Measurements from ENCODE around the gene LCN9.
A peak's percentile ranks its signal among the peaks of the same experiment; 100 is the strongest.
"Not testable (repeated sequence)": the region's sequence is repeated elsewhere in the genome, so short reads cannot be mapped to it uniquely, and the experiment has no call there.

Gene LCN9

GRCh38 chr9:135662758-135663450, at the start of gene LCN9:
TSS of gene LCN9 (plus strand) at chr9:135663309. CDS start at chr9:135663322, 13 bp downstream.
- DNase-seq: no peak

- no peak for DNase-seq
Measured at GRCh38 chr9:135613946-135614805, 48.9 kb upstream of the LCN9 start.

- no peak for DNase-seq
Measured at GRCh38 chr9:135614821-135615665, 48.1 kb upstream of the LCN9 start.

GRCh38 chr9:135615666-135616618, 47.2 kb upstream of the LCN9 start:
- DNase-seq: peak in 2 of 3 donors; percentile 2 to 6

- DNase-seq: peak in 1 of 3 donors; percentile 10
Measured at GRCh38 chr9:135616619-135617537, 46.2 kb upstream of the LCN9 start.

GRCh38 chr9:135617538-135617900, 45.6 kb upstream of the LCN9 start:
- peak in 1 of 3 donors; percentile 1 for DNase-seq

- peak in 1 of 3 donors; percentile 10 for DNase-seq
Measured at GRCh38 chr9:135617991-135618411, 45.1 kb upstream of the LCN9 start.

- no peak for DNase-seq
Measured at GRCh38 chr9:135618866-135619598, 44.1 kb upstream of the LCN9 start.

- DNase-seq: no peak
Measured at GRCh38 chr9:135619599-135619886, 43.6 kb upstream of the LCN9 start.

- DNase-seq: no peak
Measured at GRCh38 chr9:135620558-135620957, 42.6 kb upstream of the LCN9 start.

GRCh38 chr9:135622415-135623020, 40.6 kb upstream of the LCN9 start:
- peak in 1 of 3 donors; percentile 3 for DNase-seq

GRCh38 chr9:135624282-135624681, 38.8 kb upstream of the LCN9 start:
- peak in 1 of 3 donors; percentile 14 for DNase-seq

GRCh38 chr9:135632841-135633240, 30.3 kb upstream of the LCN9 start:
- no peak for DNase-seq

- not testable (repeated sequence) for DNase-seq
Measured at GRCh38 chr9:135636930-135637530, 26.1 kb upstream of the LCN9 start.

- no peak for DNase-seq
Measured at GRCh38 chr9:135639196-135639595, 23.9 kb upstream of the LCN9 start, which contains the start of gene GLT6D1. TSS of gene GLT6D1 (minus strand) at chr9:135639540. CDS start at chr9:135639187, 353 bp downstream.

GRCh38 chr9:135641047-135641446, 22.1 kb upstream of the LCN9 start:
- no peak for DNase-seq

- no peak for DNase-seq
Measured at GRCh38 chr9:135641745-135642144, 21.4 kb upstream of the LCN9 start.

GRCh38 chr9:135644631-135645218, 18.4 kb upstream of the LCN9 start:
- DNase-seq: no peak

GRCh38 chr9:135647884-135648283, 15.2 kb upstream of the LCN9 start:
- no peak for DNase-seq
